Activated naive CD4-positive, alpha-beta T cell treated with anti-CD3 and anti-CD28 coated beads for 36 hours (primary cell): ENCODE data around the gene STK32B. TPM values are rescaled to one million over a fixed set of nuclear protein-coding genes. Genes with fewer than 3 reads are reported as not detected.
"Not testable (repeated sequence)": the region's sequence is repeated elsewhere in the genome, so short reads cannot be mapped to it uniquely, and the experiment has no call there.

Experiments used
- CTCF ChIA-PET: fragments of 350-600 bp; sonication (Branson Sonifier 250); formaldehyde crosslinking; loops from one replicate; lab custom pipeline; 2021; ENCODE audit warnings: antibody characterized with exemption; lab: Charles Lee
- DNase-seq: peaks from one replicate; pipeline ENCODE4 v3.0.0-alpha.2; 2020
- H3K27ac Mint-ChIP-seq: one replicate; pipeline ENCODE4 v1.8.0; 2021; ENCODE audit warnings: mild to moderate bottlenecking, mixed read lengths
- H3K27me3 Mint-ChIP-seq: one replicate; pipeline ENCODE4 v1.8.0; 2021; ENCODE audit warnings: low read depth, mixed read lengths
- H3K36me3 Mint-ChIP-seq: one replicate; pipeline ENCODE4 v1.8.0; 2021; ENCODE audit warnings: low read depth, mixed read lengths
- H3K4me1 Mint-ChIP-seq: one replicate; pipeline ENCODE4 v1.8.0; 2021; ENCODE audit warnings: low read depth, mixed read lengths
- H3K4me3 Mint-ChIP-seq: one replicate; pipeline ENCODE4 v1.8.0; 2021; ENCODE audit warnings: mild to moderate bottlenecking, moderate library complexity, mixed read lengths
- H3K9me3 Mint-ChIP-seq: one replicate; pipeline ENCODE4 v1.8.0; 2021; ENCODE audit warnings: mixed read lengths
- intact Hi-C: fragments of 100-400 bp; cut with micrococcal nuclease; formaldehyde crosslinking; loops from one replicate; pipeline ENCODE4 v1.15.1; 2023
- total RNA-seq, 2 experiments: library from RNA; stranded (reverse); gene quantifications; one replicate each; pipeline ENCODE4 v1.2.3, GENCODE V29; 2021

The STK32B gene
- total RNA-seq, 2 experiments from 2014 or later, result not detected

GRCh38 chr4:5435823-5436222 is 384.5 kb downstream of the STK32B start:
- CTCF ChIA-PET, result no interaction called here
- H3K27ac Mint-ChIP-seq, result no peak overlapping the region
- no peaks in the 10 kb centered on the region for H3K4me1 Mint-ChIP-seq
- no peaks in the 10 kb centered on the region for H3K27me3 Mint-ChIP-seq
- H3K4me3 Mint-ChIP-seq, result no peak overlapping the region
- peaks cover 6% of the 10 kb centered on the region for H3K9me3 Mint-ChIP-seq
- no peaks in the 10 kb centered on the region for H3K36me3 Mint-ChIP-seq
- DNase-seq, result no peak
- intact Hi-C loops, result no loop called here

GRCh38 chr4:5443976-5444802 is 392.9 kb downstream of the STK32B start:
- H3K4me1 Mint-ChIP-seq, H3K9me3 Mint-ChIP-seq, H3K36me3 Mint-ChIP-seq, CTCF ChIA-PET, DNase-seq, H3K27ac Mint-ChIP-seq, H3K27me3 Mint-ChIP-seq, H3K4me3 Mint-ChIP-seq, intact Hi-C loops: not testable (repeated sequence)

GRCh38 chr4:5444918-5445517 is 393.7 kb downstream of the STK32B start:
- Mint-ChIP-seq H3K4me1 (no peaks in the 10 kb centered on the region), H3K27me3 (no peaks in the 10 kb centered on the region), H3K27ac (no peak overlapping the region), H3K36me3 (no peaks in the 10 kb centered on the region), H3K9me3 (no peaks in the 10 kb centered on the region), H3K4me3 (no peak overlapping the region)
- CTCF ChIA-PET, result no interaction called here
- intact Hi-C loops, result no loop called here
- no peak for DNase-seq

DNA sequence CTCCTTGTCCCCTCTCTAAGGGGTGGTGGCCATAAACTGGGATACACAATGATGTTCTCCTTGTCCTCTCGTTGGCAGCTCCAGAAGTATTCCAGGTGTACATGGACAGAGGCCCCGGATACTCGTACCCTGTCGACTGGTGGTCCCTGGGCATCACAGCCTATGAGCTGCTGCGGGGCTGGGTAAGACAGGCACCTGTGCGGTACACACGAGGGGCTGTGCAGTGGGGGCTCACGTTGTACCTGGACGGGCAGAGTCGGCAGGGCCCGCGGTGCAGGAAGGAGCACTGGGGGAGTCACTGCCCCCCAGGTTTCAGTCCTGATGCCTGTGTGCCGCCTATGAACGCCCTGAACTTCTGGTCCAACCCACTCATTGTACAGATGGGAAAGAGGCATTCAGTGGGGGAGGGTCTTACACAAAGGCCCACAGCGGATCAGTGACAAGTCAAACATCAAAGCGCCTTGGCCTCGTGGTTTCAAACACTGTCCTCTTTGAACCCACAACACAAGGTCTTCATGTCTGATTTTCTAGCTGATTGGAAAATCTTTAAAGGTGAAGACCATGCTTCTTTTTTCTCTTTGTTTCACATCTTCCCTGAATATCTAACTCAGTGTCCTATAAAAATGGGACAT is 395.4 kb downstream of the STK32B start:
- intact Hi-C loops, result no loop called here
- Mint-ChIP-seq H3K9me3 (no peaks in the 10 kb centered on the region), H3K4me1 (no peaks in the 10 kb centered on the region), H3K36me3 (no peaks in the 10 kb centered on the region), H3K4me3 (no peak overlapping the region), H3K27ac (no peak overlapping the region), H3K27me3 (no peaks in the 10 kb centered on the region)
- CTCF ChIA-PET, result no interaction called here
- DNase-seq, result no peak

GRCh38 chr4:5447755-5448154 is 396.5 kb downstream of the STK32B start:
- Mint-ChIP-seq H3K27me3 (no peaks in the 10 kb centered on the region), H3K36me3 (no peaks in the 10 kb centered on the region), H3K4me3 (no peak overlapping the region), H3K9me3 (no peaks in the 10 kb centered on the region), H3K27ac (no peak overlapping the region), H3K4me1 (no peaks in the 10 kb centered on the region)
- CTCF ChIA-PET, result no interaction called here
- no peak for DNase-seq
- intact Hi-C loops, result no loop called here

- H3K9me3 Mint-ChIP-seq, result no peaks in the 10 kb centered on the region
- H3K27me3 Mint-ChIP-seq, result no peaks in the 10 kb centered on the region
- H3K27ac Mint-ChIP-seq, result no peak overlapping the region
- no peaks in the 10 kb centered on the region for H3K4me1 Mint-ChIP-seq
- H3K36me3 Mint-ChIP-seq, result no peaks in the 10 kb centered on the region
- H3K4me3 Mint-ChIP-seq, result no peak overlapping the region
- CTCF ChIA-PET, result no interaction called here
- no peak for DNase-seq
- intact Hi-C loops, result no loop called here
These were observed 396.9 kb downstream of the STK32B start for GRCh38 chr4:5448221-5448620.

- no peak for DNase-seq
- H3K27me3 Mint-ChIP-seq, result no peaks in the 10 kb centered on the region
- H3K27ac Mint-ChIP-seq, result no peak overlapping the region
- intact Hi-C loops, result no loop called here
- H3K36me3 Mint-ChIP-seq, result no peaks in the 10 kb centered on the region
- no peak overlapping the region for H3K4me3 Mint-ChIP-seq
- no peaks in the 10 kb centered on the region for H3K9me3 Mint-ChIP-seq
- CTCF ChIA-PET, result no interaction called here
- no peaks in the 10 kb centered on the region for H3K4me1 Mint-ChIP-seq
These were observed 400.0 kb downstream of the STK32B start for GRCh38 chr4:5451243-5451642.

DNA sequence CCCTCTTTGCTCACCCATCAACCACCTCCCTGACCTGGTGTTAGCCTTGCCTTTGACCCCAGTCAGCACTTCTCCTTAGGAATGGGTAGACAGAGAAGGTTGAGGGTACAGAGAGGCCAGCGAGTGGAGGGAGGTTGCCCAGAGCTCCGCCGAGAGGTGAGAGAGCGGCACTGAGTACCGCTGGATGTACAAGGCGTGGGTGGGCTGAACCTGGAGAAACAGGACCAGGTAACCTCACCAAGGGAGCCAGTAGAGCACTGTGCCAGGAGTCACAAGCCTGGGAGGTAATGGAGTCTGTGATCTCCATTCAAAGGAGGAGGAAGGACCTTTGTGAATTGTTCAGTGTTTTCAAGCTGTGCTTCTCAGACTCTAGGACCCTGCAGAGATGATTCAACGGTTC is 400.9 kb downstream of the STK32B start:
- intact Hi-C loops, result no loop called here
- Mint-ChIP-seq H3K4me3 (no peak overlapping the region), H3K27ac (no peak overlapping the region), H3K9me3 (no peaks in the 10 kb centered on the region), H3K4me1 (no peaks in the 10 kb centered on the region), H3K36me3 (no peaks in the 10 kb centered on the region), H3K27me3 (no peaks in the 10 kb centered on the region)
- CTCF ChIA-PET, result no interaction called here
- no peak for DNase-seq

- no peaks in the 10 kb centered on the region for H3K36me3 Mint-ChIP-seq
- H3K9me3 Mint-ChIP-seq, result no peaks in the 10 kb centered on the region
- intact Hi-C loops, result no loop called here
- H3K27ac Mint-ChIP-seq, result no peak overlapping the region
- no peak for DNase-seq
- H3K27me3 Mint-ChIP-seq, result no peaks in the 10 kb centered on the region
- H3K4me1 Mint-ChIP-seq, result no peaks in the 10 kb centered on the region
- CTCF ChIA-PET, result no interaction called here
- H3K4me3 Mint-ChIP-seq, result no peak overlapping the region
These were observed 403.8 kb downstream of the STK32B start for GRCh38 chr4:5455003-5455585.

GRCh38 chr4:5456296-5456845 is 405.1 kb downstream of the STK32B start:
- CTCF ChIA-PET, result no interaction called here

DNA sequence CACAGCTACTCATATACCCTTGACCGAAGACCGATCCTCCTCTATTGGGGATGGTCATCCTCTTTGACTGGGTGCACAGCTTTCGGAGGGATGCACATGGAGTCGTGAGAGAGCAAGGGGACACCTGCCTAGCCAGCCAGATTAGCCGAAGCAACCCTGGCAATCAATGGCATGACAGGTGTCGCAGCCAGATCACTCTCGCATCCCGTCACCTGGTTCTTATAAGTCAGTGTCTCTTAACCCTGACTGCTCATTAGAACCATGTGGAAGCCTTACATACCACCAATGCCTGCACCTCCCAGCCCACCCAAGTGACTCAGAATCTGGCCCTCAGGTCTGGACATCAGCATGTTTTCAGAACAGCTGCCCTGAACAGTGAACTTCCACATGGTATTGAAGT is 407.4 kb downstream of the STK32B start:
- H3K36me3 Mint-ChIP-seq, result no peaks in the 10 kb centered on the region
- CTCF ChIA-PET, result interaction anchor here (1.4 kb wide), 1 partner anchor 11 kb away, joined by 3 read pairs; no protein-coding TSS in a partner anchor
- no peaks in the 10 kb centered on the region for H3K9me3 Mint-ChIP-seq
- H3K27ac Mint-ChIP-seq, result no peak overlapping the region
- no peaks in the 10 kb centered on the region for H3K27me3 Mint-ChIP-seq
- no peak for DNase-seq
- no peaks in the 10 kb centered on the region for H3K4me1 Mint-ChIP-seq
- no peak overlapping the region for H3K4me3 Mint-ChIP-seq
- intact Hi-C loops, result no loop called here

More at GRCh38 chr4:5456296-5456845, 405.1 kb downstream of the STK32B start:
- H3K4me1 Mint-ChIP-seq, result no peaks in the 10 kb centered on the region
- no peak overlapping the region for H3K27ac Mint-ChIP-seq
- no peak for DNase-seq
- intact Hi-C loops, result no loop called here
- H3K36me3 Mint-ChIP-seq, result no peaks in the 10 kb centered on the region
- H3K9me3 Mint-ChIP-seq, result no peaks in the 10 kb centered on the region
- no peak overlapping the region for H3K4me3 Mint-ChIP-seq
- H3K27me3 Mint-ChIP-seq, result no peaks in the 10 kb centered on the region

DNA sequence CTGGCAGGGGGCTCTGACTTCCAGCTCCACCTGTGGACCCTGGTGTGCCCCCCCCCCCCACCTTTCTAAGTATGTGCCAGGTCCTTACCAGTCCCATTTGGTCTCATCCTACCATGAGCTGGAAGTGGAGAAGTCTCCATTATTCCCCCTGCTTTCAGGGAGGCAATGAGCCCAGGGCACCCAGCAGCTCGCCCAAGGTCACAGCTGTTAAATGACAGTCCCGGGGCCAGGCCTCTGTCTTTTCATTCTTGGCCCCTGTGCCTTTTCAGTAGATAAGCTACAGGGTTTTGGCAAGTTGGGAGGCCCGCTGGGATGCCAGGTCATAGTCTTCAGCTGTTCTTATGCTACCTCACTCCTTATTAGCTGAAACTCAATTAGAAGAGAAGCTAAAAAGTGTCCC is 408.0 kb downstream of the STK32B start:
- no peak overlapping the region for H3K4me3 Mint-ChIP-seq
- DNase-seq, result no peak
- no peaks in the 10 kb centered on the region for H3K4me1 Mint-ChIP-seq
- CTCF ChIA-PET, result interaction anchor here (0.9 to 1.4 kb wide), 2 partner anchors 11 to 258 kb away, joined by 3 read pairs; no protein-coding TSS in a partner anchor
- no peak overlapping the region for H3K27ac Mint-ChIP-seq
- no peaks in the 10 kb centered on the region for H3K27me3 Mint-ChIP-seq
- no peaks in the 10 kb centered on the region for H3K36me3 Mint-ChIP-seq
- no peaks in the 10 kb centered on the region for H3K9me3 Mint-ChIP-seq
- intact Hi-C loops, result no loop called here
